Muscle layer of colon (tissue), 2 donors: Measurements from ENCODE around the gene GAB4.

Experiments used
- H3K27ac ChIP-seq: one replicate; pipeline ENCODE4 v1.7.0; 2013; ENCODE audit warnings: low read depth, mild to moderate bottlenecking, low read length, moderate library complexity
- H3K27me3 ChIP-seq, 2 donors: one replicate each; pipeline ENCODE4 v1.7.0; 2013; ENCODE audit warnings: low read length in 2 of 2, mild to moderate bottlenecking in 2 of 2; ENCODE audit not compliant: insufficient read depth in 2 of 2, control insufficient read depth in 1 of 2
- H3K36me3 ChIP-seq: one replicate; pipeline ENCODE4 v1.7.0; 2013; ENCODE audit warnings: mild to moderate bottlenecking, low read length; ENCODE audit not compliant: insufficient read depth
- H3K4me1 ChIP-seq: one replicate; pipeline ENCODE4 v1.7.0; 2013; ENCODE audit warnings: mild to moderate bottlenecking, low read length; ENCODE audit not compliant: insufficient read depth
- H3K4me3 ChIP-seq, 2 donors: one replicate each; pipeline ENCODE4 v1.7.0; 2013; ENCODE audit warnings: low read length in 2 of 2, low read depth in 1 of 2, mild to moderate bottlenecking in 1 of 2, moderate library complexity in 1 of 2
- H3K9ac ChIP-seq: one replicate; pipeline ENCODE4 v1.7.0; 2013; ENCODE audit warnings: low read length
- H3K9me3 ChIP-seq: one replicate; pipeline ENCODE4 v1.7.0; 2013; ENCODE audit warnings: mild to moderate bottlenecking, low read length
- donor health status: abdominal sarcoma.
- donor health status: Adenocarcinoma of cecum.

The GAB4 gene

DNA sequence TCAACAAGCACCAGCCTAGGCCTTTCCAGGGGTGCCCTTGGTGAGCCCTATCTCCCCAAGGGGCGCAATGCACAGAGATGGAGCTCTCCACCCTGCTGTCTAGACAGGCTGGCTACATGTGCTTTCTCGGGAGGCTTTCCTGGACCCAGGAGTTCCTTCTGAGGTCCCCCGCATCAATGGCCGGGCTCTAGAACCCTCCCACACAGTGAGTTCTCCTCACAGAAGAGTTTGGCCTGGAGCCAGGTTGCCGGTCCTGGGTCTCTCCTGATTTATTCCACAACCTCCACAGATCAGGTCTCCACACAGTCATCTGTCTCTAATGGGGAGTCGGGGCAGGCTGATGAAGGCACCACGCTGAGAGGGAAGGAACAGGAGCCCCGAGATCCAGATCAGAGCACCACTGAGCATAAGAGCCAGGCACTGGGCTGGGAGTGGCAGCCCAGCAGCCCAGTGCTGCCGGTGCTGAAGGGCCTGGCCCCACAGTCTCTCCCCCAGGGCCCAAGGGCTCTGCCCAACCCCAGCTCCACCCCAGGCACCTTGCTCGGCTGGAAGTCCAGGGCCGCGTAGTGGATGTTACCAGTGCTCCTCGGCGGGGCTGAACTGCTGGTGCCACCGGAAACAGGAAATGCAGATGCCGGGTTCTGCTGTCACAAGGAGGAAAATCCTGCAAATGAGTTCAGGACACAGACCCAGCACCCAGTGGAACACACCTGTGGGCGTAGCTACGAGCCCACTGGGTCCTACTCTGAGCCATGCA lies 44.7 kb downstream of the GAB4 start:
- Histone ChIP-seq H3K36me3 (no peaks in the 10 kb centered on the region), H3K27ac (no peak overlapping the region), H3K27me3 (no peaks in the 10 kb centered on the region), H3K9me3 (no peaks in the 10 kb centered on the region), H3K9ac (no peak overlapping the region), H3K4me3 (no peak overlapping the region), H3K4me1 (no peaks in the 10 kb centered on the region)

GRCh38 chr22:16962501-16962900 lies 45.5 kb downstream of the GAB4 start:
- no peaks in the 10 kb centered on the region for H3K4me1 ChIP-seq
- no peak overlapping the region for H3K27ac ChIP-seq
- no peak overlapping the region for H3K4me3 ChIP-seq
- no peaks in the 10 kb centered on the region for H3K9me3 ChIP-seq
- H3K9ac ChIP-seq = no peak overlapping the region
- H3K36me3 ChIP-seq = no peaks in the 10 kb centered on the region
- no peaks in the 10 kb centered on the region for H3K27me3 ChIP-seq

GRCh38 chr22:16961477-16962186 lies 46.4 kb downstream of the GAB4 start:
- no peaks in the 10 kb centered on the region for H3K27me3 ChIP-seq
- H3K9ac ChIP-seq = no peak overlapping the region
- H3K9me3 ChIP-seq = no peaks in the 10 kb centered on the region
- no peaks in the 10 kb centered on the region for H3K4me1 ChIP-seq
- H3K4me3 ChIP-seq = no peak overlapping the region
- H3K27ac ChIP-seq = no peak overlapping the region
- H3K36me3 ChIP-seq = no peaks in the 10 kb centered on the region

GRCh38 chr22:16960884-16961249 lies 47.2 kb downstream of the GAB4 start:
- Histone ChIP-seq H3K27me3 (no peaks in the 10 kb centered on the region), H3K9ac (no peak overlapping the region), H3K4me1 (peaks cover 2% of the 10 kb centered on the region), H3K9me3 (no peaks in the 10 kb centered on the region), H3K4me3 (no peak overlapping the region), H3K27ac (no peak overlapping the region), H3K36me3 (no peaks in the 10 kb centered on the region)

DNA sequence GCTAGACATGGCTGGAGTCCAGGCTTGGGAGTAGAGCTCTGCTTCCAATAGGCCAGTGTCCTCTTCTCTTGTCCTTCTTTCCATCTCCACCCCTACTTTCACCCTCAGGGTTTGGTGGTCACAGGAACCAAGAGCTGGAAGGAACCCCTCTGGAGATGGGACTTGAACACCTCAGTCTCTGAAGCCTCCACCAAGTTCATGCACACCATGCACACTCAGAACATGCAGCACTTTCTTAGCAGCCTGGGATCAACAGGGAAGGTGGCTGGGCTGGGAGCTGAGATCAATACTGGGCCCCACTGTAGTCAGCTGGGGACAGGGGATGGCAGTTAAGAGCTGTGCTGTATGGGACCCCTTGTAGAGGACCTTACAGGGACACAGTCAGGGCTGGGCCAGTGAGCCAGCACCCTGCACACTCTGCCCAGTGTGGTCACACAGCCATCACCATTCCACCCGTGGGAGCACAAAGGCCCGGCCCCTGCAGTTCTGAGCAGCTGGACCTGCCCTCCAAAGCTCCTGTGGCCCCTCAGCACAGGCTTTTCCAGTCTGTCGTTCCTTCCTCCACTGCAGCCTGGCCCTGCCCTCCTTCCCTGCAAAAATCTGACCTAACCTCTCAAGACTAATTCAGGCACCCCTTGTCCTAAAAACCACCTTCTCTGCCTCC lies 47.7 kb downstream of the GAB4 start:
- Histone ChIP-seq H3K27ac (no peak overlapping the region), H3K27me3 (no peaks in the 10 kb centered on the region), H3K36me3 (no peaks in the 10 kb centered on the region), H3K9ac (no peak overlapping the region), H3K4me3 (no peak overlapping the region), H3K4me1 (peaks cover 7% of the 10 kb centered on the region), H3K9me3 (no peaks in the 10 kb centered on the region)

- Histone ChIP-seq H3K9me3 (no peaks in the 10 kb centered on the region), H3K27me3 (no peaks in the 10 kb centered on the region), H3K4me1 (peaks cover 7% of the 10 kb centered on the region), H3K36me3 (no peaks in the 10 kb centered on the region), H3K9ac (no peak overlapping the region), H3K4me3 (no peak overlapping the region), H3K27ac (no peak overlapping the region)
These were observed 48.6 kb downstream of the GAB4 start for GRCh38 chr22:16959345-16959930.

DNA sequence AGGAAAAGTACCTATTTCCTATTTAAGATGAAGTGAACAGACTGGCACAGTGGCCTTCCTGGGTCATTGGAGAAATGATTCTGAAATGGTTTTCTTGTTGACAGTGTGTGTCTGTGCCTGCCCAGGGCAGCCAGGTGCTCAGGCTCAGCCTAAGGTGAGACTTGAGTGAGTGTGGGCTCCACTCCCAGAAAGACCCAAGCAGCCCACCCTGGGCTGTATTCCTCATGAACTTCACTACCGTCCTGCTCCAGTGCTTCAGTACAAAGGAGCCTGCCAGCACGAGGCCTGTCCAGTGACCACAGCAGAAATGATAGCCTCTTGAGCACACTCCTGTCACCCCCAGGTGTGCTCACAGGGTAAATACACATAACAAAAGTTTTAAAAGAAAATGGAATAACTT lies 49.5 kb downstream of the GAB4 start:
- H3K27me3 ChIP-seq = no peaks in the 10 kb centered on the region
- H3K9me3 ChIP-seq = no peaks in the 10 kb centered on the region
- no peak overlapping the region for H3K27ac ChIP-seq
- H3K4me1 ChIP-seq = peaks cover 7% of the 10 kb centered on the region
- no peak overlapping the region for H3K4me3 ChIP-seq
- H3K9ac ChIP-seq = no peak overlapping the region
- H3K36me3 ChIP-seq = no peaks in the 10 kb centered on the region

- Histone ChIP-seq H3K4me3 (no peak overlapping the region), H3K27me3 (no peaks in the 10 kb centered on the region), H3K27ac (no peak overlapping the region), H3K36me3 (no peaks in the 10 kb centered on the region), H3K4me1 (peaks cover 7% of the 10 kb centered on the region), H3K9ac (no peak overlapping the region), H3K9me3 (no peaks in the 10 kb centered on the region)
These were observed 50.2 kb downstream of the GAB4 start for GRCh38 chr22:16957781-16958180.

GRCh38 chr22:16956290-16956689 lies 51.7 kb downstream of the GAB4 start:
- Histone ChIP-seq H3K9ac (no peak overlapping the region), H3K9me3 (no peaks in the 10 kb centered on the region), H3K4me3 (no peak overlapping the region), H3K27ac (no peak overlapping the region), H3K27me3 (no peaks in the 10 kb centered on the region), H3K4me1 (peaks cover 7% of the 10 kb centered on the region), H3K36me3 (no peaks in the 10 kb centered on the region)

GRCh38 chr22:16955678-16956210 lies 52.3 kb downstream of the GAB4 start:
- peaks cover 7% of the 10 kb centered on the region for H3K4me1 ChIP-seq
- H3K9ac ChIP-seq = no peak overlapping the region
- H3K27ac ChIP-seq = no peak overlapping the region
- no peak overlapping the region for H3K4me3 ChIP-seq
- no peaks in the 10 kb centered on the region for H3K9me3 ChIP-seq
- no peaks in the 10 kb centered on the region for H3K36me3 ChIP-seq
- H3K27me3 ChIP-seq = no peaks in the 10 kb centered on the region

DNA sequence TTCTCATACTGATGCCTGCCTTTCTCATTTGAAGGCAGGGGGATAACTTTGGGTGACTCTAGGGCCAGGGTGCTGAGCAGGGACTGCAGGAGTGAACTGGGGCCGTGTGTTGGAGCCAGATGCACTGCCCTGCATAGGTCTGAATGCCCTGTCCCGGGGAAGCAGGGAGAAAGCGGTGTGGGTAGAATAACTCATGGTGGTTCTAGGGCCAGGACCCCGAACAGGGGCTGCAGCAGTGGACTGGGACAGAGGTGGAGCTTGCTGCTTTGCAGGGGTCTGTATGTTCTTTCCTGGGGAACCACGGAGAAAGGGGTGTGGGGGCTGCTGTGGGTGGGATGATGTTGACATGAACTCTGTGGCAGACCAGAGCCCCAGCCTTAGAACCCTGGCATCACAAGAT lies 52.9 kb downstream of the GAB4 start:
- Histone ChIP-seq H3K36me3 (no peaks in the 10 kb centered on the region), H3K4me3 (no peak overlapping the region), H3K9me3 (no peaks in the 10 kb centered on the region), H3K27me3 (no peaks in the 10 kb centered on the region), H3K27ac (no peak overlapping the region), H3K9ac (no peak overlapping the region), H3K4me1 (peaks cover 7% of the 10 kb centered on the region)
